ENCODE measurements around the gene BICD1. TPM values are rescaled to one million over a fixed set of nuclear protein-coding genes. Genes with fewer than 3 reads are reported as not detected.
"Not testable (repeated sequence)": the region's sequence is repeated elsewhere in the genome, so short reads cannot be mapped to it uniquely, and the experiment has no call there.

Gene BICD1
- total and polyA plus RNA-seq, 4 donors, result 3.0 to 42.6 (median 25.2) TPM

- ATAC-seq (ENCODE audit: low FRiP score) (peak; percentile 7), DNase-seq (peak in 1 of 2 donors; percentile 65)
- H3K36me3 ChIP-seq (ENCODE audit: control insufficient read depth in 1 of 2, insufficient read depth in 2 of 2, low read length in 1 of 2), result peaks cover 0 to 6% of the 10 kb centered on the region in 2 donors
- H3K9me3 ChIP-seq (ENCODE audit: control insufficient read depth, low read length), result no peaks in the 10 kb centered on the region
- H3K27me3 ChIP-seq (ENCODE audit: control insufficient read depth in 1 of 2, insufficient read depth in 2 of 2, low read length in 1 of 2), result no peaks in the 10 kb centered on the region
- intact Hi-C loops (cut with DNase I), result no loop called here
- no peaks in the 10 kb centered on the region for H3K4me1 ChIP-seq (ENCODE audit: control insufficient read depth in 1 of 2, insufficient read depth in 2 of 2, low read length in 2 of 2)
- WGBS, 2 donors, result 89 to 92% methylated on average over 10 of the region's 10 CpGs
- no peak overlapping the region for H3K4me3 ChIP-seq (ENCODE audit: low read length in 2 of 2)
- H3K27ac ChIP-seq (ENCODE audit: low read depth in 1 of 2, low read length in 2 of 2), result no peak overlapping the region
Measured at GRCh38 chr12:32217354-32218310, 111.0 kb downstream of the BICD1 start.

GRCh38 chr12:32223941-32224340, 117.3 kb downstream of the BICD1 start:
- Histone ChIP-seq H3K4me3 (ENCODE audit: low read length in 2 of 2) (no peak overlapping the region), H3K27ac (ENCODE audit: low read depth in 1 of 2, low read length in 2 of 2) (no peak overlapping the region), H3K9me3 (ENCODE audit: control insufficient read depth, low read length) (no peaks in the 10 kb centered on the region), H3K4me1 (ENCODE audit: control insufficient read depth in 1 of 2, insufficient read depth in 2 of 2, low read length in 2 of 2) (no peaks in the 10 kb centered on the region), H3K36me3 (ENCODE audit: control insufficient read depth in 1 of 2, insufficient read depth in 2 of 2, low read length in 1 of 2) (no peaks in the 10 kb centered on the region), H3K27me3 (ENCODE audit: control insufficient read depth in 1 of 2, insufficient read depth in 2 of 2, low read length in 1 of 2) (no peaks in the 10 kb centered on the region)
- ATAC-seq (ENCODE audit: low FRiP score) (no peak), DNase-seq (no peak)
- WGBS, 2 donors, result 96 to 100% methylated on average over 1 of the region's 1 CpG
- intact Hi-C loops (cut with DNase I), result no loop called here

GRCh38 chr12:32226768-32227167, 120.1 kb downstream of the BICD1 start:
- intact Hi-C loops (cut with DNase I), result no loop called here
- no peaks in the 10 kb centered on the region for H3K27me3 ChIP-seq (ENCODE audit: control insufficient read depth in 1 of 2, insufficient read depth in 2 of 2, low read length in 1 of 2)
- no peaks in the 10 kb centered on the region for H3K4me1 ChIP-seq (ENCODE audit: control insufficient read depth in 1 of 2, insufficient read depth in 2 of 2, low read length in 2 of 2)
- DNase-seq (no peak), ATAC-seq (ENCODE audit: low FRiP score) (no peak)
- H3K36me3 ChIP-seq (ENCODE audit: control insufficient read depth in 1 of 2, insufficient read depth in 2 of 2, low read length in 1 of 2), result no peaks in the 10 kb centered on the region
- H3K9me3 ChIP-seq (ENCODE audit: control insufficient read depth, low read length), result no peaks in the 10 kb centered on the region
- H3K27ac ChIP-seq (ENCODE audit: low read depth in 1 of 2, low read length in 2 of 2), result no peak overlapping the region
- H3K4me3 ChIP-seq (ENCODE audit: low read length in 2 of 2), result no peak overlapping the region
- 83 to 98% methylated on average over 5 of the region's 5 CpGs for WGBS, 2 donors

- no peaks in the 10 kb centered on the region for H3K36me3 ChIP-seq (ENCODE audit: control insufficient read depth in 1 of 2, insufficient read depth in 2 of 2, low read length in 1 of 2)
- WGBS, 2 donors, result 77 to 78% methylated on average over 4 of the region's 4 CpGs
- no peaks in the 10 kb centered on the region for H3K4me1 ChIP-seq (ENCODE audit: control insufficient read depth in 1 of 2, insufficient read depth in 2 of 2, low read length in 2 of 2)
- no peaks in the 10 kb centered on the region for H3K9me3 ChIP-seq (ENCODE audit: control insufficient read depth, low read length)
- H3K27ac ChIP-seq (ENCODE audit: low read depth in 1 of 2, low read length in 2 of 2), result no peak overlapping the region
- intact Hi-C loops (cut with DNase I), result no loop called here
- no peaks in the 10 kb centered on the region for H3K27me3 ChIP-seq (ENCODE audit: control insufficient read depth in 1 of 2, insufficient read depth in 2 of 2, low read length in 1 of 2)
- no peak for DNase-seq
- ATAC-seq (ENCODE audit: low FRiP score), result no peak
- no peak overlapping the region for H3K4me3 ChIP-seq (ENCODE audit: low read length in 2 of 2)
Measured at GRCh38 chr12:32229971-32230612, 123.4 kb downstream of the BICD1 start.

- no peak overlapping the region for H3K27ac ChIP-seq (ENCODE audit: low read depth in 1 of 2, low read length in 2 of 2)
- no peaks in the 10 kb centered on the region for H3K36me3 ChIP-seq (ENCODE audit: control insufficient read depth in 1 of 2, insufficient read depth in 2 of 2, low read length in 1 of 2)
- DNase-seq (no peak), ATAC-seq (ENCODE audit: low FRiP score) (no peak)
- H3K4me1 ChIP-seq (ENCODE audit: control insufficient read depth in 1 of 2, insufficient read depth in 2 of 2, low read length in 2 of 2), result no peaks in the 10 kb centered on the region
- H3K27me3 ChIP-seq (ENCODE audit: control insufficient read depth in 1 of 2, insufficient read depth in 2 of 2, low read length in 1 of 2), result no peaks in the 10 kb centered on the region
- H3K4me3 ChIP-seq (ENCODE audit: low read length in 2 of 2), result no peak overlapping the region
- no peaks in the 10 kb centered on the region for H3K9me3 ChIP-seq (ENCODE audit: control insufficient read depth, low read length)
- intact Hi-C loops (cut with DNase I), result no loop called here
- 79 to 85% methylated on average over 3 of the region's 3 CpGs for WGBS, 2 donors
Measured at GRCh38 chr12:32230613-32230993, 124.0 kb downstream of the BICD1 start.

- H3K27me3 ChIP-seq (ENCODE audit: control insufficient read depth in 1 of 2, insufficient read depth in 2 of 2, low read length in 1 of 2); DNase-seq; H3K9me3 ChIP-seq (ENCODE audit: control insufficient read depth, low read length); H3K27ac ChIP-seq (ENCODE audit: low read depth in 1 of 2, low read length in 2 of 2); H3K4me3 ChIP-seq (ENCODE audit: low read length in 2 of 2); intact Hi-C loops (cut with DNase I); H3K4me1 ChIP-seq (ENCODE audit: control insufficient read depth in 1 of 2, insufficient read depth in 2 of 2, low read length in 2 of 2); ATAC-seq (ENCODE audit: low FRiP score); H3K36me3 ChIP-seq (ENCODE audit: control insufficient read depth in 1 of 2, insufficient read depth in 2 of 2, low read length in 1 of 2): not testable (repeated sequence)
- WGBS, 2 donors, result 92 to 97% methylated on average over 2 of the region's 2 CpGs
Measured at GRCh38 chr12:32231361-32231760, 124.7 kb downstream of the BICD1 start.

GRCh38 chr12:32233568-32233967, 126.9 kb downstream of the BICD1 start:
- no peaks in the 10 kb centered on the region for H3K4me1 ChIP-seq (ENCODE audit: control insufficient read depth in 1 of 2, insufficient read depth in 2 of 2, low read length in 2 of 2)
- intact Hi-C loops (cut with DNase I), result no loop called here

GRCh38 chr12:32235251-32235650, 128.6 kb downstream of the BICD1 start:
- no peaks in the 10 kb centered on the region for H3K36me3 ChIP-seq (ENCODE audit: control insufficient read depth in 1 of 2, insufficient read depth in 2 of 2, low read length in 1 of 2)
- no peaks in the 10 kb centered on the region for H3K4me1 ChIP-seq (ENCODE audit: control insufficient read depth in 1 of 2, insufficient read depth in 2 of 2, low read length in 2 of 2)
- DNase-seq, result no peak
- 92 to 95% methylated on average over 2 of the region's 2 CpGs for WGBS, 2 donors
- no peak overlapping the region for H3K27ac ChIP-seq (ENCODE audit: low read depth in 1 of 2, low read length in 2 of 2)
- no peaks in the 10 kb centered on the region for H3K27me3 ChIP-seq (ENCODE audit: control insufficient read depth in 1 of 2, insufficient read depth in 2 of 2, low read length in 1 of 2)
- peaks cover 2% of the 10 kb centered on the region for H3K9me3 ChIP-seq (ENCODE audit: control insufficient read depth, low read length)
- no peak overlapping the region for H3K4me3 ChIP-seq (ENCODE audit: low read length in 2 of 2)
- no peak for ATAC-seq (ENCODE audit: low FRiP score)
- intact Hi-C loops (cut with DNase I), result no loop called here

More at GRCh38 chr12:32233568-32233967, 126.9 kb downstream of the BICD1 start:
- WGBS, 2 donors, result 72 to 84% methylated on average over 3 of the region's 3 CpGs
- H3K36me3 ChIP-seq (ENCODE audit: control insufficient read depth in 1 of 2, insufficient read depth in 2 of 2, low read length in 1 of 2), result no peaks in the 10 kb centered on the region
- peaks cover 2% of the 10 kb centered on the region for H3K9me3 ChIP-seq (ENCODE audit: control insufficient read depth, low read length)
- H3K4me3 ChIP-seq (ENCODE audit: low read length in 2 of 2), result no peak overlapping the region
- ATAC-seq (ENCODE audit: low FRiP score) (no peak), DNase-seq (no peak)
- H3K27me3 ChIP-seq (ENCODE audit: control insufficient read depth in 1 of 2, insufficient read depth in 2 of 2, low read length in 1 of 2), result no peaks in the 10 kb centered on the region
- no peak overlapping the region for H3K27ac ChIP-seq (ENCODE audit: low read depth in 1 of 2, low read length in 2 of 2)

- Histone ChIP-seq H3K4me1 (ENCODE audit: control insufficient read depth in 1 of 2, insufficient read depth in 2 of 2, low read length in 2 of 2) (no peaks in the 10 kb centered on the region), H3K27me3 (ENCODE audit: control insufficient read depth in 1 of 2, insufficient read depth in 2 of 2, low read length in 1 of 2) (no peaks in the 10 kb centered on the region), H3K36me3 (ENCODE audit: control insufficient read depth in 1 of 2, insufficient read depth in 2 of 2, low read length in 1 of 2) (no peaks in the 10 kb centered on the region), H3K27ac (ENCODE audit: low read depth in 1 of 2, low read length in 2 of 2) (no peak overlapping the region), H3K4me3 (ENCODE audit: low read length in 2 of 2) (no peak overlapping the region), H3K9me3 (ENCODE audit: control insufficient read depth, low read length) (peaks cover 2% of the 10 kb centered on the region)
- DNase-seq (no peak), ATAC-seq (ENCODE audit: low FRiP score) (no peak)
- 86 to 91% methylated on average over 5 of the region's 5 CpGs for WGBS, 2 donors
- intact Hi-C loops (cut with DNase I), result no loop called here
Measured at GRCh38 chr12:32240162-32240561, 133.5 kb downstream of the BICD1 start.

All from aorta (tissue), 5 donors.